ENCODE data around the gene FRMPD2.
"Not testable (repeated sequence)": the region's sequence is repeated elsewhere in the genome, so short reads cannot be mapped to it uniquely, and the experiment has no call there.

Gene FRMPD2

GRCh38 chr10:48139953-48140850, 134.3 kb downstream of the FRMPD2 start:
- DNase-seq (ENCODE audit: low read depth in 2 of 2) = not testable (repeated sequence)

- not testable (repeated sequence) for DNase-seq (ENCODE audit: low read depth in 2 of 2)
These were observed 145.5 kb downstream of the FRMPD2 start for GRCh38 chr10:48128954-48129353.

- DNase-seq (ENCODE audit: low read depth in 2 of 2) = not testable (repeated sequence)
These were observed 148.2 kb downstream of the FRMPD2 start for GRCh38 chr10:48126251-48126650.

GRCh38 chr10:48125631-48126030, 148.9 kb downstream of the FRMPD2 start:
- not testable (repeated sequence) for DNase-seq (ENCODE audit: low read depth in 2 of 2)

- not testable (repeated sequence) for DNase-seq (ENCODE audit: low read depth in 2 of 2)
These were observed 151.9 kb downstream of the FRMPD2 start for GRCh38 chr10:48122618-48123017.

- DNase-seq (ENCODE audit: low read depth in 2 of 2) = not testable (repeated sequence)
These were observed 164.2 kb downstream of the FRMPD2 start for GRCh38 chr10:48110277-48110676.

Data from stimulated activated CD4-positive, alpha-beta T cell treated with anti-CD3 and anti-CD28 coated beads, Interleukin-12 subunit alpha, Interleukin-12 subunit beta, amount 100 ng/mL, for 24 hours (primary cell).